Muscle layer of duodenum (tissue), 2 donors: ENCODE measurements around the gene CAVIN3.

Experiments used
- H3K27ac ChIP-seq: one replicate; pipeline ENCODE4 v1.7.0; 2013; ENCODE audit warnings: mild to moderate bottlenecking, low read length
- H3K27me3 ChIP-seq: one replicate; pipeline ENCODE4 v1.7.0; 2013; ENCODE audit warnings: low read depth, mild to moderate bottlenecking, control low read depth, low read length
- H3K36me3 ChIP-seq, 2 donors: one replicate each; pipeline ENCODE4 v1.7.0; 2013; ENCODE audit warnings: low read length in 2 of 2, control low read depth in 1 of 2, mild to moderate bottlenecking in 1 of 2; ENCODE audit not compliant: insufficient read depth in 2 of 2, control insufficient read depth in 1 of 2
- H3K4me1 ChIP-seq, 2 donors: one replicate each; pipeline ENCODE4 v1.7.0; 2013; ENCODE audit warnings: low read length in 2 of 2, mild to moderate bottlenecking in 2 of 2, control low read depth in 1 of 2, moderate library complexity in 1 of 2; ENCODE audit not compliant: insufficient read depth in 2 of 2, control insufficient read depth in 1 of 2
- H3K4me3 ChIP-seq, 2 donors: one replicate each; pipeline ENCODE4 v1.7.0; 2013; ENCODE audit warnings: low read length in 2 of 2, low read depth in 1 of 2, mild to moderate bottlenecking in 1 of 2
- H3K9me3 ChIP-seq, 2 donors: one replicate each; pipeline ENCODE4 v1.7.0; 2013; ENCODE audit warnings: low read length in 2 of 2, control low read depth in 1 of 2, mild to moderate bottlenecking in 1 of 2; ENCODE audit not compliant: control insufficient read depth in 1 of 2
- donor health status: healthy.

The CAVIN3 gene

DNA sequence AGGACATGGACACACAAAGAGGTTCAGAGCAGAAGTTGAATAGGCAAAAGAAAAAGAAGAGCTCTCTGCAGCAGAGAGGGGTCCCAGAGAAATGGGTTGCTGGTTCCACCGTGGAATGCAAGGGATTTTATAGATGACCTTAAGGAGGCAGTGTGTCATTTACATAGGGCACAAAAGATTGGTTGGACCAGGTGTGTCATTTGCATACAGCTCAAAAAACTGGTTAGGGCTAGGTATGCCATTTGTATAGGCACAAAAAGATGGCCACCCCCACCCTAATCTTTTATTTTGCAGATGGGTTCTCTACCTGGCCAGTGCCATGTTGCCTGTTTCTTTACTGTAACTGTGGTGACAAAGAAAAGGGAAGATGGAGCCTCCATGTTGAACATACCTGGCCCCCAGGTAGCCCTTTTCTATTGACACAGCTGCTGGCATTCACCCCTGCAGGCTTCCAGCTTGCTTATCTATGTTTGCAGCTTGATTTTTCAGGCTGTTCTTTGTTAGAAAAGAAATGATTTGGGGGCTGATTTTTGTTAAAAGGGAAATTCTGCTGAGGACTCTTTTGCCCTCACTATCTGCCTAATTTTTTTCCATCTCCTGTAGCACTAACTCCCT is 3.1 kb upstream of the CAVIN3 start:
- peaks cover 0 to 13% of the 10 kb centered on the region in 2 donors for H3K36me3 ChIP-seq
- peaks cover 6 to 12% of the 10 kb centered on the region in 2 donors for H3K4me1 ChIP-seq
- H3K27me3 ChIP-seq, result no peaks in the 10 kb centered on the region
- H3K9me3 ChIP-seq, result no peaks in the 10 kb centered on the region
- H3K27ac ChIP-seq, result no peak overlapping the region
- H3K4me3 ChIP-seq, result no peak overlapping the region

DNA sequence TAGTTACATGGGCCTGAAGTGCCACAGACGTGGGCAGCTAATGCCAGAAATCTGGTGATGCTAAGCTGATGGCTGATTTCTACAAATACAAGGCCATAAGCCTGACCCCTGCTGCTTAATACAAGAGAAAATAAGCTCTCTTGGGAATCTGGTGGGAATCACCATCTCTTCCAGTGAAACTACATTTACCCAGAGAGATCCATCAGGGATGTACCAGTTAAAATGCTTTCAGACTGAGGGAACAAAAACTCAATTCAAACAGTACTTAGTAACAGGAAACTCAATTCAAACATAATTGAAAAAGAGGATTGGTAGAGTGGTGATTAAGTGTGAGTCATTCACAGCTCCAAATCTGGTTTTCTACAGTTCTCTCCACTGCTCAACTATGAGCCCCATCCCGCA is 1.7 kb upstream of the CAVIN3 start:
- H3K4me1 ChIP-seq, result peaks cover 17 to 18% of the 10 kb centered on the region in 2 donors
- no peaks in the 10 kb centered on the region for H3K27me3 ChIP-seq
- H3K4me3 ChIP-seq, result no peak overlapping the region
- peaks cover 0 to 9% of the 10 kb centered on the region in 2 donors for H3K36me3 ChIP-seq
- H3K9me3 ChIP-seq, result no peaks in the 10 kb centered on the region
- peak overlapping the region; percentile 98 for H3K27ac ChIP-seq

DNA sequence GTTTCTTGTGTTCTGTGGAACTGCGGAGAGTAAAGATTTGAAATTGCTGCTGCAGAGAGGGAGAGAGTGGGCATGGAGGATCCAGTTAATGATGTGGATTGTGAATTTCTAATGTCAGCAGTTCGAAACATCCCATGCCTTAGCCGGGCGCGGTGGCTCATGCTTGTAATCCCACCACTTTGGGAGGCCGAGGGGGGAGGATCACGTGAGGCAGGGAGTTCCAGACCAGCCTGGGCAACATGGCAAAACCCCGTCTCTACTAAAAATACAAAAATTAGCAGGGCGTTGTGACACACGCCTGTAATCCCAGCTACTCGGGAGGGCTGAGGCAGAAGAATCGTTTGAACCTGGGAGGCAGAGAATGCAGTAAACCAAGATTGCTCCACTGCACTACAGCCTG is 1.1 kb upstream of the CAVIN3 start:
- peaks cover 17 to 18% of the 10 kb centered on the region in 2 donors for H3K4me1 ChIP-seq
- no peaks in the 10 kb centered on the region for H3K9me3 ChIP-seq
- peaks cover 0 to 9% of the 10 kb centered on the region in 2 donors for H3K36me3 ChIP-seq
- H3K27me3 ChIP-seq, result no peaks in the 10 kb centered on the region
- H3K27ac ChIP-seq, result peak overlapping the region; percentile 98
- H3K4me3 ChIP-seq, result peak overlapping the region; percentile 65 to 79

DNA sequence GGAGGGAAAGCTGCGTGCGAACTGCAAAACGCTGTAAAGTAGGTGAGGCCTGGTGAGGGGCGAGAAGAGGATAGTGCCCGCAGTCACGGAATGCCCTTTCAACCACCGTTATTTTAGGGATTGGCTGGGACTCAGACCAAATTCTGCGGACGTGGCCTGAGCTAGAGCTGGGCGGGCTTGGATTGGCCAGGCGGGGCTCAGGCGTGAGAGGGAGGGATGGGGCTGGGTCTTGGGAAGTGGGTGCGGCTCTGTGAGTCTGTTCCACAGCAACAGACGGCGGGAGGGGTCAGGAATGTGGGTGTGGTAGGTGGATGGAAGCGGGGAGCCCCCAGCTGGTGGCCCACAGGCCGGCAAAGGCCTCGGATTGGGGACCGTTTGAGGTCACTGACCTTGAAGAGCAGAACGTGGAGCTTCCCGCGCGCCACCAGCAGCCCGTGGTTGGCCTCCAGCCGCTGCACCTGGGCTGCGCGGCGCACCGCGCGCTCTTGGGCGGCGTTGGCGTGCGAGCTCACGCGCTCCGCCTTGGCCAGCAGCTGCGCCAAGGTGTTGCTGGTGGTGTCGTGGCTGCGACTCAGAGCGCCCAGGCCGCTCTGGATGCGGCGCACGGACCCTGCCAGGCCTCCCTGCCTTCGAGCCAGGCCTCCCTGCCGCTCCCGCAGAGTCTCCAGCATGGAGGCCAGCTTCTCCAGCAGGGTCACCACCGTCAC is 444 bp downstream of the CAVIN3 start:
- no peaks in the 10 kb centered on the region for H3K27me3 ChIP-seq
- H3K27ac ChIP-seq, result peak overlapping the region; percentile 98
- no peaks in the 10 kb centered on the region for H3K9me3 ChIP-seq
- H3K36me3 ChIP-seq, result peaks cover 0 to 9% of the 10 kb centered on the region in 2 donors
- peaks cover 18 to 21% of the 10 kb centered on the region in 2 donors for H3K4me1 ChIP-seq
- H3K4me3 ChIP-seq, result peak overlapping the region; percentile 65 to 79

DNA sequence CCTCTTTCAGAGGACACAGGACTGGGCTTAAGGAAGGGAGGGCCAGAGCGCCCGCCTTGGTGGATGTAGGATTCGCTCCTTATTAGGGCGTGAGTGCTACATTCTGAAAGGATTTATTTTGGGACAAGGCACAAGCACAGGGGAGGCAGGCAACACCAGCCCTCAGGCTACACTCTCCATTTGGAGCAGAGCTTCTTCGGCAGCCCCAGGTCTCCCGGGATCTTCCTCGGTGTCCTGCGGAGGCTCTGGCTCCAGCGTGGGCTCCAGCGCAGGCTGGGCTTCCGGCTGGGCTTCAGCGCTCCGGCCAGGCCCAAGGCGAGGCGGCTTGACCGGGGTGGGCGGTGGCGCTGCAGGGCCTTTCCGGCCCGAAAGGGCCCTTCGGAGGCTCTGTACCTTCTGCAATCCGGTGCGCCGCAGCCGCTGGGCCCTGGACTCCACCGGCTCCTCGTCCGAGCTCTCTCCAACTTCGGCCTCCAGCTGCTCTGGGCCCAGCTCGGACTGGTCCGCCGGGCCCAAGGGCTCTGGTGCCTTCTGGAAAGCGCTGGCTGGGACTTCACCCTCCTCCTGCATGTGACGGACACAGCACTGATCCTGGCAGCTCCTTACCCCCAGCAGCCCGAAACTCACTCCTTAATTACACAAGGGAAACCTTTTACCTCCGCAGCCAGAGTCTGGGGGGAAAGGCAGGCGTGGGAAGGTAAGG is 1.1 kb downstream of the CAVIN3 start:
- Histone ChIP-seq H3K4me3 (peak overlapping the region; percentile 65 to 79), H3K4me1 (peaks cover 18 to 21% of the 10 kb centered on the region in 2 donors), H3K9me3 (no peaks in the 10 kb centered on the region), H3K36me3 (peaks cover 0 to 9% of the 10 kb centered on the region in 2 donors), H3K27me3 (no peaks in the 10 kb centered on the region), H3K27ac (peak overlapping the region; percentile 98)

DNA sequence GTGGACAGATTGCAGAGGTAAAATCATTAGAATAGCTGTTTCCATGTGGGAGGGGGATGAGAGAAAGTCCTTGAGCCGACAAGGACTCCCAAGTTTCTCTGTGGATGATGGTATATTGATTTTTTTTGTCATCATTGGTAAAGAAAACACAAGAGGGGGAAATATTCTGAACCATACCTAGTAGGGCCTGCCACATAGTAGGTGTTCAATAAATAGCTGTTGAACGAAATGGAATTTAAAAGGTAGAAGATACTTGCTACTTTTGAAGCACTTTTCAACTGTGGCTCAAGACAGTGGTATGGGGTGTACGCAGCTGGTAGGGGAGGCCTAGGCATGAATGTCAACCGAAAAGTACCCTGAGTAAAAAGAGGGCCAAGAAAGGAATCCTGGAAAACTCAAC is 2.1 kb downstream of the CAVIN3 start:
- peaks cover 18 to 21% of the 10 kb centered on the region in 2 donors for H3K4me1 ChIP-seq
- peak overlapping the region in 1 of 2 donors; percentile 79 for H3K4me3 ChIP-seq
- peak overlapping the region; percentile 98 for H3K27ac ChIP-seq
- H3K9me3 ChIP-seq, result no peaks in the 10 kb centered on the region
- H3K36me3 ChIP-seq, result peaks cover 0 to 9% of the 10 kb centered on the region in 2 donors
- no peaks in the 10 kb centered on the region for H3K27me3 ChIP-seq

DNA sequence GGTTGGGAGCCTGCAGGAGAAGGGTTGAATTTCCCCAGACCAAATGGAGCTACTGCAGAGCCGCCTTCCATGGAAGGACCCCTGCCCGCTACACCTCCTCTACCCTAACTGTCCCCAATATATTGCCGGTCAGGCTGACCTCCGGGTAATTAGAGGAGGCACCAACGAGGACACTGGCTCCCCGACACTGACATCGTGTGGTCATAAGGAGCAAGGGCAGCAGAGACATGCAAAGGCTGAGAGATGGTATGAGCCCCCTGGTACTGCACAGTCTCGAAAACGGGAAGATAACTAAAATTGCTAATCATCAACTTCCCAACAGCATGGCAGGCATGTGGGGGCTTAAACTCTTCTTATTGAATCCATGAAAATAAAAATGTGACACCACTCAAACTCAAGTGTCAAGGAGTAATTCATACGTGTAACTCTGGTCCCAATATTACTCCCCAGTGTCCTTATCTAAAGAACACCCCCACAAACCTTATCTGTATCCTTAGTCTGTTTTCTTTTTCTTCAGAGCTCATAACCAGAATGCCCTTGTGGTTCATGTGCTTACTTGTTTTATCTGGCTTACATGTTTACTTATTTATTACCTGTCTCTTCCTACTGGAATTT is 4.4 kb downstream of the CAVIN3 start:
- H3K9me3 ChIP-seq, result no peaks in the 10 kb centered on the region
- peak overlapping the region; percentile 28 to 43 for H3K4me3 ChIP-seq
- H3K36me3 ChIP-seq, result peaks cover 0 to 9% of the 10 kb centered on the region in 2 donors
- peaks cover 9 to 21% of the 10 kb centered on the region in 2 donors for H3K4me1 ChIP-seq
- H3K27me3 ChIP-seq, result no peaks in the 10 kb centered on the region
- H3K27ac ChIP-seq, result no peak overlapping the region

DNA sequence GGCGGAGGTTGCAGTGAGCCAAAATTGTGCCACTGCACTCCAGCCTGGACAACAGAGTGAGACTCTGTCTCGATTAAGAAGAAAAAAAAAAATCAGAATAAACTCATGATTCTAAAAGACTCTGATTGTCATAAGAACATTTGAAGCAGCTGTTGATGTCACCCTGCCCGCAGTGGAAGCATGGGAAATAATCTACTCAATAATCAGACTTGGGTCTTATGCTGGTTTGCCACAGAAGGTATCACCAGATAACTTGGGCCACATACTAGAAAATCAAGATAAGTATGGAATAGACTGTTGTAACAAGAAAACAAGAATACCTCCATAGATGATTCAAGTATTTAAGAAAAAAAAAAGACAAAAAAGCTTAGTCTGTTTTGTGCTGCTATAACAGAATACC is 8.2 kb downstream of the CAVIN3 start:
- Histone ChIP-seq H3K27me3 (no peaks in the 10 kb centered on the region), H3K36me3 (no peaks in the 10 kb centered on the region), H3K4me1 (peaks cover 0 to 5% of the 10 kb centered on the region in 2 donors), H3K9me3 (no peaks in the 10 kb centered on the region), H3K27ac (no peak overlapping the region), H3K4me3 (no peak overlapping the region)

DNA sequence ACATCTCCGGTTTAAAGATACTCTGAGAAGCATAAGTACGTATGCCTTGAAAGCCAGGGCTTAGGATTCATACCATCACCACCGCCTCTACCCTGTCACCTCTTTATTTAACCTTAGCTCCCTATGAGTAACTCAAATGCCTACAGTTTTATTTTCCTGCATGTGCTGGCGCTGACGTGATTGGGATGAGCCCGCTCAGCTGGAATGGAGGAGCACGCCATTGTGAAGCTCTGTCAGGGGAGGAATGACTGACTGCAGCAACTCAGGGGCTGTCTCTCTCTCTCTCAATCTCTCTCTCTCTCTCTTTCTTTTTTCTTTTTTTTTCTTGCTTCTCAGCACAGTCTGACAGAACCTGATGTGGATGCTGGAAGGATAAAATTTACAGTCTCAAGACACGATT is 12.4 kb downstream of the CAVIN3 start:
- H3K27ac ChIP-seq, result no peak overlapping the region
- H3K4me3 ChIP-seq, result no peak overlapping the region

DNA sequence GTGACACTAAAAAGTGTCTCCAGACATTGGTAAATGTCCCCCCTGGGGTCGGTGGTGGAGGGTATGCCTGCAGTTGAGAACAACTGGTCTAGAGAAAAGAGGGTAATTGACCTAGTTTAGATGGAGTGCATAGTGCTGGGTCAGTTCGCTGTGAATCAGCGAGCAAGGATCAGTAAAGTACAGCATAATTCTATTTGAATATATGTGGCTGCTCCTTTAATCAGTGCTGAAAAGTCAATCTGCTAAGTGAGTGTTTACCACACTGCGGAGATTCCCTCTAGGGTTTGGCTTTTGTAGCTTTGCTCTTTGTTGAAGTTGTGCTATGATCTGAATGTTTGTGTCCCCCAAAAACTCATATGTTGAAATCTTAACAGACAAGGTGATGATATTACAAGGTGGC is 15.0 kb downstream of the CAVIN3 start:
- Histone ChIP-seq H3K4me3 (no peak overlapping the region), H3K4me1 (no peaks in the 10 kb centered on the region), H3K36me3 (no peaks in the 10 kb centered on the region), H3K9me3 (no peaks in the 10 kb centered on the region), H3K27ac (no peak overlapping the region), H3K27me3 (no peaks in the 10 kb centered on the region)

More for the DNA sequence above, 12.4 kb downstream of the CAVIN3 start:
- Histone ChIP-seq H3K36me3 (no peaks in the 10 kb centered on the region), H3K27me3 (no peaks in the 10 kb centered on the region), H3K4me1 (no peaks in the 10 kb centered on the region), H3K9me3 (no peaks in the 10 kb centered on the region)

DNA sequence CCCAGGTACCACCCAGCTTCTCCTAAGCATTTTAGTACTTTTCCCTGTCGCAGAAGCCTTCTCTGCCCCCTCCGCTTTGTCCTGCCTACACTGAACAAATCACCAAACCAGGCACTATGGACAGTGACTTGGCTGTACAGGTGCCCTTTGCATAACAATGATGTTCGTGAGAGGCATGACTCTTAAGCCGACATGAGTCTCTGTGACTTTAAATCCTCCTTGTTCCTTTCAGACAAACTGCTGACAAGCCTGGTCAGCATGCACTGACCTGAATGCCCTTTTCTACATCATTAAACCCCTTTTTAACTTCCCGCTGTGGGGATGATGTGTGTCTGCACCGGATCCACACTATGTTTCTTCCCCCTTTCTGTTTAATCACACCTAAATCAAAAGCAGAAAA is 16.6 kb downstream of the CAVIN3 start:
- Histone ChIP-seq H3K36me3 (no peaks in the 10 kb centered on the region), H3K4me1 (no peaks in the 10 kb centered on the region), H3K9me3 (no peaks in the 10 kb centered on the region), H3K27me3 (no peaks in the 10 kb centered on the region), H3K4me3 (no peak overlapping the region), H3K27ac (no peak overlapping the region)
